ENCODE measurements around the gene PRDX4.
"Not testable (repeated sequence)": the region's sequence is repeated elsewhere in the genome, so short reads cannot be mapped to it uniquely, and the experiment has no call there.

PRDX4 gene

DNA sequence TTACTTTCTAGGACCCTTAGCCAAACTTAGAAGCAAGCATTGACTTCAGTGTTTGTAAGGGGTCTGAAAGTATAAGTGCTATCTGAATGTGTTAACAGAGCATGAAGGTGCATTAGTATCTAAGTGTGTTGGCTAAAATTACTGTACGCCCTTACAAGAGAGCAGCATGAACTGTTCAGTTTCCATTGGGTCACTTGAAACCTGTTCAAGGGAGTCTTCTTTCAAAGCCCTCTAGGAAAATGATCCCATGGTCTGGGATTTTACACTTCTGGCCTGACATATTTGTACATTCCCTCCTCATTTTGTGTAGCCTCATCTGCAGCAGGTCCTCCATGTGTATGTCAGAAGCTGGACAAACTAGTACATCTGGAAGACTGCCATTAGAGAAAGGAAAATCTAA is 3.2 kb downstream of the PRDX4 start:
- DNase-seq (ENCODE audit: low read depth in 2 of 2) = no peak
- H3K4me3 ChIP-seq (replicated peaks in 1 of 2; ENCODE audit: low read depth in 2 of 2, low read length in 2 of 2) = no peak overlapping the region
- TF ChIP-seq, protein P1, sequence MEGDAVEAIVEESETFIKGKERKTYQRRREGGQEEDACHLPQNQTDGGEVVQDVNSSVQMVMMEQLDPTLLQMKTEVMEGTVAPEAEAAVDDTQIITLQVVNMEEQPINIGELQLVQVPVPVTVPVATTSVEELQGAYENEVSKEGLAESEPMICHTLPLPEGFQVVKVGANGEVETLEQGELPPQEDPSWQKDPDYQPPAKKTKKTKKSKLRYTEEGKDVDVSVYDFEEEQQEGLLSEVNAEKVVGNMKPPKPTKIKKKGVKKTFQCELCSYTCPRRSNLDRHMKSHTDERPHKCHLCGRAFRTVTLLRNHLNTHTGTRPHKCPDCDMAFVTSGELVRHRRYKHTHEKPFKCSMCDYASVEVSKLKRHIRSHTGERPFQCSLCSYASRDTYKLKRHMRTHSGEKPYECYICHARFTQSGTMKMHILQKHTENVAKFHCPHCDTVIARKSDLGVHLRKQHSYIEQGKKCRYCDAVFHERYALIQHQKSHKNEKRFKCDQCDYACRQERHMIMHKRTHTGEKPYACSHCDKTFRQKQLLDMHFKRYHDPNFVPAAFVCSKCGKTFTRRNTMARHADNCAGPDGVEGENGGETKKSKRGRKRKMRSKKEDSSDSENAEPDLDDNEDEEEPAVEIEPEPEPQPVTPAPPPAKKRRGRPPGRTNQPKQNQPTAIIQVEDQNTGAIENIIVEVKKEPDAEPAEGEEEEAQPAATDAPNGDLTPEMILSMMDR (IDR thresholded peaks at IDR 0.05; ENCODE audit: low read depth, low read length) = no peak

DNA sequence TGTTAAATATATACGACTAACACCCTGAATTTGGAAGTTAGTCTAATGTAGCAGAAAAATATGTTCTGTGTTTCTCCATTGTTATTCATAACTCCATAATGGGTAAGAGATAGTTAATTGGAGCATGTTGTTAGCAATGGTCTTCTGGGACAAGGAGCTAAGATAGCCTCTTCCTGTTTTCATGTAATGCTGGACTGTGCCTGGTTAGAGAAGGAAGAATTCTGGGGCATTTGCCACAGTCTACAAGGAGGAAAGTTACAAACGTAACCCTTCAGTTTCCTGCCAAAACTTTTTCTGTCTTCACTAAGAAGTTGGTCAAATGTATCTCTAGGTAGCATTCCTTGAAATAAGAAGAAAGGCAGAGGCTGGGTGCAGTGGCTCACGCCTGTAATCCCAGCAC is 5.8 kb downstream of the PRDX4 start:
- no peak overlapping the region for H3K4me3 ChIP-seq (replicated peaks in 1 of 2; ENCODE audit: low read depth in 2 of 2, low read length in 2 of 2)
- peak in 1 of 2 donors; percentile 50 for DNase-seq (ENCODE audit: low read depth in 2 of 2)
- TF ChIP-seq, protein P1 (IDR thresholded peaks at IDR 0.05; ENCODE audit: low read depth, low read length) = no peak

DNA sequence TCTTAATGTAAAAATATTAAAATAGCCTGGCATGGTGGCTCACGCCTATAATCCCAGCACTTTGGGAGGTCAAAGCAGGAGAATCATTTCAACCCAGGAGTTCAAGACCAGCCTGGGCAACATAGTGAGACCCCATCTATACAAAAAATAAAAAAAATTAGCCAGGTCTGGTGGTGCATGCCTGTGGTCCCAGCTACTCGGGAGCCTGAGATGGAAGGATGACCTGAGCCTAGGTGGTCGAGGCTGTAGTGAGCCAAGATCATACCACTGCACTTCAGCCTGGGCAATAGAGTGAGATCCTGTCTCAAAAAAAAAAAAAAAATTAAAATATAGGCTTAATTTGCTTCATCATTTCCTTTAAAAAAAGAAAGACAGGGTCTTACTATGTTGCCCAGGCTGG is 9.2 kb downstream of the PRDX4 start:
- H3K4me3 ChIP-seq (replicated peaks in 1 of 2; ENCODE audit: low read depth in 2 of 2, low read length in 2 of 2); DNase-seq (ENCODE audit: low read depth in 2 of 2): not testable (repeated sequence)

DNA sequence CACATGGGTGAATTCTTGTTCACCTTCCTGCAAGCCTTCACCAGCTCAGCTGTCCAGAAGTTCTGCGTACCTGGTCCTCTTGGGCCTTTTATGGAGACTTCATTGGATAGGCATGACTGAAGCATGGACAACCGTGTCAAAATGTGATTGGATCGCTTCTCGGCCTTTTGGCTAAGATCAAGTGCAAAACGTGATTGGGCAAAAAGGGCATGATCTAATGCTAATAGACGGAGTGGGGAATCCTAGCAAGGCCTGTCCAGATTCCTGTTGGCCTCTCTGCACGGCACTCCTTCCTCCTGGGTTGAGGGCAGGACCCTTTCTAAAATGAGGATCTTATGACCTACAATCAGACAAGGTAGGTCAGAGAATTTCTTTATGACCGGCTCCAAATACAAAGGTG is 24.9 kb downstream of the PRDX4 start:
- H3K4me3 ChIP-seq (replicated peaks in 1 of 2; ENCODE audit: low read depth in 2 of 2, low read length in 2 of 2) = no peak overlapping the region
- TF ChIP-seq, protein P1 (IDR thresholded peaks at IDR 0.05; ENCODE audit: low read depth, low read length) = no peak
- no peak for DNase-seq (ENCODE audit: low read depth in 2 of 2)

DNA sequence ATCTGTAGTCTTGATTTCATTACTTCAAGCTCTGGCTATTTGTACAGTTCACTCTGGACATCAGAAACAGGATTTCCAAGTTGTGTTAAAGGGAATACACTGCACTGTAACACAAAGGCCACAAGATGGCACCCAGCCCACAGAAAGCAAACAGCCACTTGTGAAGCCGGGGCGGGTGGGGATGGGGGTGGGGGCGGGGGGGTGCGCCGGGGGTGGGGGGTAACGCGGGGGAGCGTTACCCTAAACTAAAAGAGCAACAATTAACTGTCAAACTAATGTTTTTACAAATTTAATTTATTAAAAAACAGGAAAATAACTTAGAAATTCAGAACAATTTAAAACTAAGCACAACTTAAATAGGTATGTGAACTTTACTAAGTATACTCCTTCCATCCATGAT is 27.3 kb downstream of the PRDX4 start:
- no peak overlapping the region for H3K4me3 ChIP-seq (replicated peaks in 1 of 2; ENCODE audit: low read depth in 2 of 2, low read length in 2 of 2)
- TF ChIP-seq, protein P1 (IDR thresholded peaks at IDR 0.05; ENCODE audit: low read depth, low read length) = peak; percentile 44
- peak; percentile 66 to 68 for DNase-seq (ENCODE audit: low read depth in 2 of 2)

DNA sequence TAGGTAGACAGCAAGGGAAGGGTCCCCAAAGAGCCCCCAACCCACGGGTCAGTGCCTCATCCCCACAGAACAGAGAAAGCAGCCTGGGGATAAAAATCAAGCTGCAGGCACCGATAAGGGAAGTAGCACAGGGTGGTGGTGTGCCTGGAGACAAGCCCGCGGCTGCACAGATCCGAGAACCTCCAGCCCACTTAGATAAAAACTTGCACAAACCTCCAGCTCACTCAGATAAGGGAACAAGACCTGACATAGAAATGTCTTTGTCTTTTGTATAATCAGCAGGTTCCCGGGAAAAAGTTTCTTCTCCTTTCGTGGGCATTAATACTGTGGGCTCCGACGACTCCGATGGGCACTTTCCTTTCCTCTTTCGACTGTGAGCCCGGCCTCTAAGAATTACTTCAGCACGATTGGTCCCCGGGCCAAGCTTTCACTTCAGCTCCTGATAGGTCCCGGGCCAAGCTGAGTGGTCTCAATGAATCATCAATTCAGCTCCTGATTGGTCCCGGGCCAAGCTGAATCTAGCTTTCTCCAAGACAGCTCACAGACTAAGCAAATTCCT is 32.4 kb downstream of the PRDX4 start:
- TF ChIP-seq, protein P1 (IDR thresholded peaks at IDR 0.05; ENCODE audit: low read depth, low read length) = no peak
- H3K4me3 ChIP-seq (replicated peaks in 1 of 2; ENCODE audit: low read depth in 2 of 2, low read length in 2 of 2) = peak overlapping the region in 1 of 2 donors; percentile 5
- peak; percentile 38 to 48 for DNase-seq (ENCODE audit: low read depth in 2 of 2)

DNA sequence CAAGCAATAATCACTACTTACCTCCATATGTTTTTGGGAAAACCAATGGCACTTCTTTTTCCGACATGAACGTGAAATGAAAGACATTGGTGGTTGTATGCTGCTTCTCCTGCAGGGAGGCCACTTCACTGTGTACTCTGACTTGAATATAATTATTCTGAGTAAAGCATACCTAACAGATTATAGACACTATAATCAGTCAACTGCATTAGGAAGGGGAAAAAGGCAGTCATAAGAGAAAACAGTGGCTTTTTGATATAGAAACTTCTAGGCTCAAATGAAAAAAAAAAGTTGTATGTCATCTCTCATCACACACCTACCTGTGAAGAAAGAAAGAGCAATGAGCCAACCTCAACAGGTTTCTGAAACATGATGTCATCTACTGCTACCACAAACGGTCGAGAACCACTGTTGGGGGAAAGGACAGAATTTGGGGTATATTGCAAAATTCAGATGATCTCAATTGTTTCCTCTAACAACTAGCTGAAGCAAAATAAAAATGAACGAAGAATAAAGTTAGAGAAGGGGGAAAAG is 37.4 kb downstream of the PRDX4 start:
- TF ChIP-seq, protein P1 (IDR thresholded peaks at IDR 0.05; ENCODE audit: low read depth, low read length) = no peak
- no peak overlapping the region for H3K4me3 ChIP-seq (replicated peaks in 1 of 2; ENCODE audit: low read depth in 2 of 2, low read length in 2 of 2)
- DNase-seq (ENCODE audit: low read depth in 2 of 2) = no peak

Data from cardiac fibroblast (primary cell).